Brain microvascular endothelial cell (primary cell): Measurements from ENCODE around the gene MAML1.
"Not testable (repeated sequence)": the region's sequence is repeated elsewhere in the genome, so short reads cannot be mapped to it uniquely, and the experiment has no call there.

ENCODE experiments used
- DNase-seq: peaks from one replicate; pipeline ENCODE4 v3.0.0-alpha.2; 2020
- H3K27ac ChIP-seq: fragments of 250-450 bp; sonication (Bioruptor Pico); 2 replicates; pipeline ENCODE4 v1.5.1; 2020; ENCODE audit warnings: mild to moderate bottlenecking, moderate library complexity
- H3K27me3 ChIP-seq: fragments of 250-450 bp; sonication (Bioruptor Pico); replicated peaks from 2 replicates; pipeline ENCODE4 v1.5.1; 2020; ENCODE audit warnings: mild to moderate bottlenecking
- H3K36me3 ChIP-seq: fragments of 250-450 bp; sonication (Bioruptor Pico); replicated peaks from 2 replicates; pipeline ENCODE4 v1.5.1; 2020; ENCODE audit warnings: mild to moderate bottlenecking
- H3K4me3 ChIP-seq: 2 replicates; pipeline ENCODE4 v1.5.1; 2011; ENCODE audit warnings: low read depth, mild to moderate bottlenecking, control low read depth, low read length, moderate library complexity
- CTCF ChIP-seq: IDR thresholded peaks from 2 replicates; pipeline ENCODE4 v1.5.1; 2011; ENCODE audit warnings: low read depth, mild to moderate bottlenecking, moderate library complexity, low read length, control low read depth, inconsistent platforms; ENCODE audit errors: missing control alignments
- in situ Hi-C: cut with HindIII; loops from 2 replicates; pipeline ENCODE4 v1.10.0; 2017; ENCODE audit warnings: low sequenced_read_pairs, low pct_ligation_motif_present

Gene MAML1

GRCh38 chr5:179738742-179739141, 6.1 kb downstream of the MAML1 start:
- H3K4me3 ChIP-seq = no peak overlapping the region
- in situ Hi-C loops = no loop called here
- no peak for TF ChIP-seq CTCF
- no peak for DNase-seq
- H3K36me3 ChIP-seq = no peaks in the 10 kb centered on the region
- H3K27ac ChIP-seq = no peak overlapping the region
- no peaks in the 10 kb centered on the region for H3K27me3 ChIP-seq

- H3K27me3 ChIP-seq, H3K36me3 ChIP-seq, in situ Hi-C loops, H3K27ac ChIP-seq, H3K4me3 ChIP-seq, DNase-seq: not testable (repeated sequence)
Measured at GRCh38 chr5:179744106-179744505, 11.5 kb downstream of the MAML1 start.

GRCh38 chr5:179746872-179747271, 14.2 kb downstream of the MAML1 start:
- Histone ChIP-seq H3K4me3 (no peak overlapping the region), H3K27me3 (no peaks in the 10 kb centered on the region), H3K36me3 (no peaks in the 10 kb centered on the region), H3K27ac (no peak overlapping the region)
- DNase-seq = no peak
- TF ChIP-seq CTCF = no peak
- in situ Hi-C loops = no loop called here

- in situ Hi-C loops = no loop called here
- DNase-seq = no peak
- Histone ChIP-seq H3K4me3 (no peak overlapping the region), H3K36me3 (no peaks in the 10 kb centered on the region), H3K27me3 (no peaks in the 10 kb centered on the region), H3K27ac (no peak overlapping the region)
- no peak for TF ChIP-seq CTCF
Measured at GRCh38 chr5:179747811-179748210, 15.2 kb downstream of the MAML1 start.

- Histone ChIP-seq H3K4me3 (no peak overlapping the region), H3K27me3 (no peaks in the 10 kb centered on the region), H3K27ac (no peak overlapping the region), H3K36me3 (no peaks in the 10 kb centered on the region)
- in situ Hi-C loops = no loop called here
- no peak for DNase-seq
- TF ChIP-seq CTCF = peak; percentile 19
Measured at GRCh38 chr5:179749857-179750508, 17.4 kb downstream of the MAML1 start.

- no peak for TF ChIP-seq CTCF
- no peak overlapping the region for H3K4me3 ChIP-seq
- H3K27me3 ChIP-seq = no peaks in the 10 kb centered on the region
- no peak for DNase-seq
- no peaks in the 10 kb centered on the region for H3K36me3 ChIP-seq
- in situ Hi-C loops = no loop called here
- no peak overlapping the region for H3K27ac ChIP-seq
Measured at GRCh38 chr5:179753971-179754370, 21.3 kb downstream of the MAML1 start.
